Measurements from ENCODE around the gene GRXCR1.

Gene GRXCR1

GRCh38 chr4:42892413-42892812, at the start of gene GRXCR1:
Gene GRXCR1, plus strand, starts transcription at chr4:42892713. Its CDS starts 554 bp downstream, at chr4:42893267.
- DNase-seq: no peak

GRCh38 chr4:42843694-42844093, 48.8 kb upstream of the GRXCR1 start:
- DNase-seq: no peak

GRCh38 chr4:42844422-42845070, 48.0 kb upstream of the GRXCR1 start:
- no peak for DNase-seq

GRCh38 chr4:42845586-42845985, 46.9 kb upstream of the GRXCR1 start:
- no peak for DNase-seq

GRCh38 chr4:42855779-42856178, 36.7 kb upstream of the GRXCR1 start:
- no peak for DNase-seq

GRCh38 chr4:42865572-42866189, 26.8 kb upstream of the GRXCR1 start:
- DNase-seq: peak; percentile 55 to 63

GRCh38 chr4:42871261-42871660, 21.3 kb upstream of the GRXCR1 start:
- no peak for DNase-seq

GRCh38 chr4:42871671-42872290, 20.7 kb upstream of the GRXCR1 start:
- DNase-seq: no peak

- no peak for DNase-seq
Measured at GRCh38 chr4:42878863-42879262, 13.7 kb upstream of the GRXCR1 start.

GRCh38 chr4:42881253-42881652, 11.3 kb upstream of the GRXCR1 start:
- no peak for DNase-seq

GRCh38 chr4:42891644-42892043, 869 bp upstream of the GRXCR1 start:
- no peak for DNase-seq

GRCh38 chr4:42895452-42895851, 2.9 kb downstream of the GRXCR1 start:
- DNase-seq: no peak

GRCh38 chr4:42904986-42905385, 12.5 kb downstream of the GRXCR1 start:
- DNase-seq: no peak

GRCh38 chr4:42905591-42905990, 13.1 kb downstream of the GRXCR1 start:
- no peak for DNase-seq

GRCh38 chr4:42906341-42906740, 13.8 kb downstream of the GRXCR1 start:
- DNase-seq: no peak

GRCh38 chr4:42906891-42907759, 14.6 kb downstream of the GRXCR1 start:
- peak in 1 of 2 experiments; percentile 3 for DNase-seq

- DNase-seq: no peak
Measured at GRCh38 chr4:42910459-42910858, 17.9 kb downstream of the GRXCR1 start.

- no peak for DNase-seq
Measured at GRCh38 chr4:42914937-42915336, 22.4 kb downstream of the GRXCR1 start.

GRCh38 chr4:42915484-42915883, 23.0 kb downstream of the GRXCR1 start:
- no peak for DNase-seq

- DNase-seq: no peak
Measured at GRCh38 chr4:42917296-42917695, 24.8 kb downstream of the GRXCR1 start.

GRCh38 chr4:42923431-42923830, 30.9 kb downstream of the GRXCR1 start:
- no peak for DNase-seq

- no peak for DNase-seq
Measured at GRCh38 chr4:42925921-42926320, 33.4 kb downstream of the GRXCR1 start.

GRCh38 chr4:42927946-42928345, 35.4 kb downstream of the GRXCR1 start:
- no peak for DNase-seq

Data from AML-193 (cell line).